HUES6 (cell line): ENCODE results near the gene ANKRD39.

Source experiments
- H3K27ac ChIP-seq: 2 replicates; pipeline ENCODE4 v1.7.0; 2013; ENCODE audit warnings: low read depth, mild to moderate bottlenecking, low read length, inconsistent platforms
- H3K27me3 ChIP-seq: 2 replicates; pipeline ENCODE4 v1.6.1; 2013; ENCODE audit warnings: low read length; ENCODE audit not compliant: control insufficient read depth, insufficient read depth
- H3K36me3 ChIP-seq: 2 replicates; pipeline ENCODE4 v1.6.1; 2013; ENCODE audit warnings: low read length; ENCODE audit not compliant: control insufficient read depth, insufficient read depth
- H3K4me1 ChIP-seq: 2 replicates; pipeline ENCODE4 v1.6.1; 2013; ENCODE audit warnings: low read length; ENCODE audit not compliant: control insufficient read depth, insufficient read depth
- H3K4me3 ChIP-seq: 2 replicates; pipeline ENCODE4 v1.5.1; 2013; ENCODE audit warnings: low read depth, low read length
- H3K9ac ChIP-seq: one replicate; pipeline ENCODE4 v1.6.1; 2013; ENCODE audit warnings: mild to moderate bottlenecking, low read length
- H3K9me3 ChIP-seq: 2 replicates; pipeline ENCODE4 v1.6.1; 2013; ENCODE audit warnings: low read depth, low read length; ENCODE audit not compliant: control insufficient read depth, insufficient read depth

The ANKRD39 gene

GRCh38 chr2:96885432-96886347 is 27.9 kb upstream of the ANKRD39 start:
- Histone ChIP-seq H3K4me3 (no peak overlapping the region), H3K27me3 (0 out of 2 replicates have a peak, but pooled peaks cover 5% of the 10 kb centered on the region), H3K4me1 (peaks cover 77% of the 10 kb centered on the region), H3K36me3 (no peaks in the 10 kb centered on the region), H3K9me3 (no peaks in the 10 kb centered on the region), H3K27ac (no peak overlapping the region), H3K9ac (no peak overlapping the region)

GRCh38 chr2:96884299-96885094 is 26.7 kb upstream of the ANKRD39 start:
- H3K4me1 ChIP-seq: peaks cover 80% of the 10 kb centered on the region
- H3K9me3 ChIP-seq: no peaks in the 10 kb centered on the region
- no peak overlapping the region for H3K4me3 ChIP-seq
- 0 out of 2 replicates have a peak, but pooled peaks cover 5% of the 10 kb centered on the region for H3K27me3 ChIP-seq
- H3K9ac ChIP-seq: no peak overlapping the region
- no peak overlapping the region for H3K27ac ChIP-seq
- no peaks in the 10 kb centered on the region for H3K36me3 ChIP-seq

- Histone ChIP-seq H3K9ac (no peak overlapping the region), H3K4me3 (no peak overlapping the region), H3K36me3 (no peaks in the 10 kb centered on the region), H3K27ac (no peak overlapping the region), H3K4me1 (peaks cover 81% of the 10 kb centered on the region), H3K9me3 (no peaks in the 10 kb centered on the region), H3K27me3 (0 out of 2 replicates have a peak, but pooled peaks cover 5% of the 10 kb centered on the region)
Measured at GRCh38 chr2:96883306-96883705, 25.5 kb upstream of the ANKRD39 start.

- peaks cover 81% of the 10 kb centered on the region for H3K4me1 ChIP-seq
- H3K27ac ChIP-seq: peak overlapping the region; percentile 89; the same call in 1 of the 2 replicates
- peak overlapping the region; percentile 76 for H3K9ac ChIP-seq
- H3K9me3 ChIP-seq: no peaks in the 10 kb centered on the region
- H3K36me3 ChIP-seq: no peaks in the 10 kb centered on the region
- no peak overlapping the region for H3K4me3 ChIP-seq
- 0 out of 2 replicates have a peak, but pooled peaks cover 5% of the 10 kb centered on the region for H3K27me3 ChIP-seq
Measured at GRCh38 chr2:96882906-96883305, 25.1 kb upstream of the ANKRD39 start.

DNA sequence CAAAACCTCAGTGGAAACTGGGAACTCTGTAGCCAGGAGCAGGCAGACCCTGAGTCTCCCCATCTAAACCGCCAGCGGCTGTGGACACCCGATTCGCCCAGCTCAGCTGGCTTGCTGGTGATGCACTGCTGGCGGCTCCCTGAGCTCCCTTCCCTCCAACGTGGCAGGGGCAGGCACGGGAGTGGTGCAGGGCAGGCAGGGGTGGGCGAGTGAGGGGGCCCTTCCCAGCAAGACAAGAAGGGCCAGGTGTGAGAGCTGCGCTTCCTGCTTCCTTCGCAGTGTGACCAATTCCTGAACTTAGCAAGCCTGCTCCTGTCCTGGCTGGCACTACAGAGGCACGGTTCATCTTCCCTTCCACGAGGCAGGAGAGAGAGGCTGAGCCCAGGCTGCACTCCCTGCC is 24.4 kb upstream of the ANKRD39 start:
- Histone ChIP-seq H3K36me3 (no peaks in the 10 kb centered on the region), H3K9me3 (no peaks in the 10 kb centered on the region), H3K27ac (peak overlapping the region; percentile 89; the same call in 1 of the 2 replicates), H3K4me3 (peak overlapping the region; percentile 50; the same call in 1 of the 2 replicates), H3K27me3 (0 out of 2 replicates have a peak, but pooled peaks cover 5% of the 10 kb centered on the region), H3K4me1 (peaks cover 78% of the 10 kb centered on the region), H3K9ac (peak overlapping the region; percentile 76)

- peak overlapping the region; percentile 76 for H3K9ac ChIP-seq
- peak overlapping the region; percentile 89; the same call in 1 of the 2 replicates for H3K27ac ChIP-seq
- H3K36me3 ChIP-seq: no peaks in the 10 kb centered on the region
- H3K27me3 ChIP-seq: 0 out of 2 replicates have a peak, but pooled peaks cover 5% of the 10 kb centered on the region
- peaks cover 81% of the 10 kb centered on the region for H3K4me1 ChIP-seq
- no peaks in the 10 kb centered on the region for H3K9me3 ChIP-seq
- peak overlapping the region; percentile 50 for H3K4me3 ChIP-seq
Measured at GRCh38 chr2:96881349-96882195, 23.8 kb upstream of the ANKRD39 start.

DNA sequence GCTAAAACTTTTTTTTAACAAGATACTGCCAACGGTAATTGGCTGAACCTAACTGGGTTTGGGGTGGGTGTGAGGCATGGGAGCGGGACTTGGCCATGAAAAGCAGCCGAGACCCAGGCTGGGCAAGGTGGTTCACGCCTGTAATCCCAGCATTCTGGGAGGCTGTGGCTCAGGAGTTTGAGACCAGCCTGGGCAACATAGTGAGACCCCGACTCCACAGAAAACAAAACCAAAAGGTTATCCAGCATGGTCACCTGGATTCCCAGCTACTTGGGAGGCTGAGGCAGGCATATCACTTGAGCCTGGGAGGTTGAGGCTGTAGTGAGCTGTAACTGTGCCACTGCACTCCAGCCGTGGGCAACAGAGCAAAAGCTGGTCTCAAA is 23.1 kb upstream of the ANKRD39 start:
- H3K4me3 ChIP-seq: peak overlapping the region; percentile 19; the same call in 1 of the 2 replicates
- H3K27ac ChIP-seq: peak overlapping the region; percentile 89; the same call in 1 of the 2 replicates
- H3K36me3 ChIP-seq: no peaks in the 10 kb centered on the region
- peak overlapping the region; percentile 34 for H3K9ac ChIP-seq
- H3K9me3 ChIP-seq: no peaks in the 10 kb centered on the region
- peaks cover 81% of the 10 kb centered on the region for H3K4me1 ChIP-seq
- H3K27me3 ChIP-seq: 0 out of 2 replicates have a peak, but pooled peaks cover 5% of the 10 kb centered on the region

GRCh38 chr2:96879545-96880040 is 21.8 kb upstream of the ANKRD39 start:
- H3K27ac ChIP-seq: no peak overlapping the region
- H3K27me3 ChIP-seq: 0 out of 2 replicates have a peak, but pooled peaks cover 5% of the 10 kb centered on the region
- peaks cover 82% of the 10 kb centered on the region for H3K4me1 ChIP-seq

GRCh38 chr2:96878796-96879544 is 21.2 kb upstream of the ANKRD39 start:
- no peak overlapping the region for H3K9ac ChIP-seq

More at GRCh38 chr2:96879545-96880040, 21.8 kb upstream of the ANKRD39 start:
- Histone ChIP-seq H3K9ac (no peak overlapping the region), H3K4me3 (no peak overlapping the region), H3K36me3 (no peaks in the 10 kb centered on the region), H3K9me3 (no peaks in the 10 kb centered on the region)

More at GRCh38 chr2:96878796-96879544, 21.2 kb upstream of the ANKRD39 start:
- H3K9me3 ChIP-seq: no peaks in the 10 kb centered on the region
- H3K36me3 ChIP-seq: no peaks in the 10 kb centered on the region
- 0 out of 2 replicates have a peak, but pooled peaks cover 5% of the 10 kb centered on the region for H3K27me3 ChIP-seq
- no peak overlapping the region for H3K4me3 ChIP-seq
- H3K4me1 ChIP-seq: peaks cover 82% of the 10 kb centered on the region
- no peak overlapping the region for H3K27ac ChIP-seq
